Left ventricle myocardium inferior (tissue), 1 donor: ENCODE data around the gene USP7. TPM values are rescaled to one million over a fixed set of nuclear protein-coding genes. Genes with fewer than 3 reads are reported as not detected.
"Not testable (repeated sequence)": the region's sequence is repeated elsewhere in the genome, so short reads cannot be mapped to it uniquely, and the experiment has no call there.

Experiments used
- DNase-seq: peaks from one replicate; pipeline ENCODE4 v3.0.0-alpha.2; 2020
- H3K27ac ChIP-seq: fragments of 200-600 bp; replicated peaks from 2 replicates; pipeline ENCODE4 v1.8.0; 2021
- H3K27me3 ChIP-seq: fragments of 200-600 bp; 2 replicates; pipeline ENCODE4 v1.8.0; 2021; ENCODE audit warnings: low read depth
- H3K36me3 ChIP-seq: fragments of 200-600 bp; 2 replicates; pipeline ENCODE4 v1.8.0; 2021
- H3K4me1 ChIP-seq: fragments of 200-600 bp; 2 replicates; pipeline ENCODE4 v1.8.0; 2021
- H3K4me3 ChIP-seq: fragments of 200-600 bp; 2 replicates; pipeline ENCODE4 v1.8.0; 2021; ENCODE audit warnings: mild to moderate bottlenecking, moderate library complexity
- H3K9me3 ChIP-seq: fragments of 200-600 bp; replicated peaks from 2 replicates; pipeline ENCODE4 v1.8.0; 2021
- CTCF ChIP-seq: fragments of 200-600 bp; IDR thresholded peaks from 2 replicates; pipeline ENCODE4 v1.8.0; 2021; ENCODE audit warnings: antibody characterized with exemption, mild to moderate bottlenecking, borderline replicate concordance
- intact Hi-C: fragments of 100-400 bp; cut with micrococcal nuclease; formaldehyde crosslinking; loops from one replicate; pipeline ENCODE4 v1.11.0; 2022
- total RNA-seq: library from RNA; stranded (reverse); fragmentation: NEBNext Ultra II Directional; extraction: Animal tissue kit (Norgen Biotek cat#: 25700); gene quantifications from one replicate; pipeline ENCODE4 v1.2.1, GENCODE V29; 2021
- donor health status: DM: no; HTN: yes; CAD: no; lungs with severe emphysema.

Gene USP7
- total RNA-seq, 1 donor from 2014 or later: 54.7 TPM

GRCh38 chr16:8880839-8881510 lies 82.7 kb downstream of the USP7 start:
- TF ChIP-seq CTCF: no peak
- no peak overlapping the region for H3K27ac ChIP-seq

GRCh38 chr16:8878523-8878911 lies 85.2 kb downstream of the USP7 start:
- Histone ChIP-seq H3K27ac (no peak overlapping the region), H3K4me3 (no peak overlapping the region), H3K9me3 (no peaks in the 10 kb centered on the region), H3K36me3 (no peaks in the 10 kb centered on the region), H3K27me3 (peaks cover 23% of the 10 kb centered on the region), H3K4me1 (peaks cover 3% of the 10 kb centered on the region)
- intact Hi-C loops: no loop called here
- no peak for DNase-seq
- TF ChIP-seq CTCF: no peak

More at GRCh38 chr16:8880839-8881510, 82.7 kb downstream of the USP7 start:
- DNase-seq: no peak
- intact Hi-C loops: loop anchor here (5.0 to 10.0 kb wide), 2 partner anchors 226 to 309 kb away; no protein-coding TSS in a partner anchor
- Histone ChIP-seq H3K9me3 (no peaks in the 10 kb centered on the region), H3K4me1 (peaks cover 12% of the 10 kb centered on the region), H3K36me3 (no peaks in the 10 kb centered on the region), H3K27me3 (peaks cover 23% of the 10 kb centered on the region), H3K4me3 (no peak overlapping the region)

- no peak for TF ChIP-seq CTCF
- Histone ChIP-seq H3K27ac (no peak overlapping the region), H3K4me1 (peaks cover 3% of the 10 kb centered on the region), H3K36me3 (no peaks in the 10 kb centered on the region), H3K9me3 (no peaks in the 10 kb centered on the region), H3K27me3 (peaks cover 18% of the 10 kb centered on the region), H3K4me3 (no peak overlapping the region)
- intact Hi-C loops: no loop called here
- DNase-seq: no peak
Observed at GRCh38 chr16:8877894-8878522, 85.7 kb downstream of the USP7 start.

- intact Hi-C loops, H3K4me3 ChIP-seq, H3K36me3 ChIP-seq, H3K9me3 ChIP-seq, H3K27ac ChIP-seq, DNase-seq, H3K4me1 ChIP-seq, H3K27me3 ChIP-seq: not testable (repeated sequence)
Observed at GRCh38 chr16:8875317-8875716, 88.4 kb downstream of the USP7 start.

- Histone ChIP-seq H3K27ac (no peak overlapping the region), H3K4me1 (peaks cover 2% of the 10 kb centered on the region), H3K9me3 (no peaks in the 10 kb centered on the region), H3K4me3 (no peak overlapping the region), H3K27me3 (no peaks in the 10 kb centered on the region), H3K36me3 (no peaks in the 10 kb centered on the region)
- intact Hi-C loops: no loop called here
- no peak for DNase-seq
- no peak for TF ChIP-seq CTCF
Observed at GRCh38 chr16:8874388-8874787, 89.3 kb downstream of the USP7 start.

GRCh38 chr16:8873866-8874195 lies 89.9 kb downstream of the USP7 start:
- H3K27me3 ChIP-seq, intact Hi-C loops, H3K9me3 ChIP-seq, H3K4me1 ChIP-seq, H3K36me3 ChIP-seq, H3K4me3 ChIP-seq, H3K27ac ChIP-seq, DNase-seq: not testable (repeated sequence)
